HG02759 (cell line): ENCODE measurements around the gene FABP2.
A peak's percentile ranks its signal among the peaks of the same experiment; 100 is the strongest.
"Not testable (repeated sequence)": the region's sequence is repeated elsewhere in the genome, so short reads cannot be mapped to it uniquely, and the experiment has no call there.

Experiments
- ATAC-seq: cut with Tn5 transposase; IDR thresholded peaks from one replicate; pipeline ENCODE4 v1.9.1; 2021; ENCODE audit warnings: mild to moderate bottlenecking, moderate library complexity; ENCODE audit not compliant: unreplicated experiment

FABP2 gene

DNA sequence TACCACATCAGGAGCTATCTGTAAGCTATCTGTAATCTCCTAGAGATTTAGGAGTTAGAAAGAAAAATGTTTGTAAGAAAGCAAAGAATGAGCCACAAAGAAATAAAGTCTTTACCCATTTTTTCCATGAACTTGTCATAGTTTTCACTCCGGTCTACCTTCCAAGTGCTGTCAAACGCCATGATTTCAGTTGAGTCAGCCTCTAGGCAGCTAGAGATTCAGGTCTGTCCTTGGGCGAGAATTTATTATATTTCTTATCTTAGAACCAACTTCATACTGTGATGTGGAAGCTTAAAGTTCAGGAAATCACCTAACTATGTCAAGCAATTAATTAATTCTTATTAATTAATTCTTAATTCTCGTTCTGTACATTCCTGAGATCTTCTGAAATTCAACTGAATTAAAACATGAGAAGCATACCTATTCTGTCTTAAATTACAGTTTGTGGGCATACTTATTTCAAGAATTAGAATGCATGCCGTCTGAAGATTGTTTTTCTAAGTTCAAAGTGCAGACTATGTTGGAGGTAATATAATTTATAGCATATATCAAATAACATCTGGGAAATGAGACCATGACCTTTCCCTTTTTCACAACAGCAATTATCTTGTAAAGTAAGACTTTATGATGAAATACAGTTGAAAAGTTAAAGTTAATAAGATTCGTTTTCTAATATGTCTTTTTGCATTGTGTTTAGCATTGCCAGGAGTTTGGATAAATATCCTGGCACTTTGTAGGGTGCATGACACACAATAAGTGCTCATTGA, at the start of gene FABP2:
Gene FABP2, minus strand, starts transcription at position 218 of the 767 bp plus-strand sequence. Its CDS starts 36 bp downstream, at position 182.
- no peak for ATAC-seq

DNA sequence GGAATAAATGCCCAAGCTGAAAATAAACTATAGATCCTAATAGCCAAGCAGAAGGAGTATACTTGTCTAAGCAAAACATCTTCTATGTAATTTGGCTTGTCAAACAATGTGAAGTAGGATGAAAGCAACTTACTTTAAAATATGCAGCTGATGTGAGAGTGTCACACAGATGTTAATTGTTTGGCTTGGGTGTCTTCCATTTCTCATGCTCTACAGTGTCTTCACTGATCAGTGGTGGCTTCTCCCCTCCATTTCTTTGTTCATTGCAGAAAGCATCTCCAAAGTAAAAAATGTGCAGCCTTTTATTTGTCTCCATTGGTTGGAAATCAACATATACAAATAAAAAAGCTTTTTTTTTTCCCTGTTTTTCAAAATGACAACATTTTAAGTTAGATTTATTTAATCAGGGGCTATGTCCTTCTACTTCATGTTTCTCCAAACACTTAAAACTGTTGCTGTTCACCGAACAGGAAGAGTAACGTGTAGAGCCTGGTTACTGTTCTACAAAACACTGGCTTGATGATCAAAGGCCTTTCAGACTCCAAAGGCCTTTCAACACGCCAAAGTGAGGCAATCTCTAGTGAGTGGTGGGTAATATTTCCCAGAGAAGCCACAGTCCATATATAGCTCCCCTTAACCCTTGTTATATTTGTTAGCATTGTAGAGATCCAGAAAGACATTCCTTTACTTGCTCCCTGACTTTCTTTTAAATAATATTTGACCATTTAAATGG, 49.2 kb upstream of the FABP2 start:
- not testable (repeated sequence) for ATAC-seq

DNA sequence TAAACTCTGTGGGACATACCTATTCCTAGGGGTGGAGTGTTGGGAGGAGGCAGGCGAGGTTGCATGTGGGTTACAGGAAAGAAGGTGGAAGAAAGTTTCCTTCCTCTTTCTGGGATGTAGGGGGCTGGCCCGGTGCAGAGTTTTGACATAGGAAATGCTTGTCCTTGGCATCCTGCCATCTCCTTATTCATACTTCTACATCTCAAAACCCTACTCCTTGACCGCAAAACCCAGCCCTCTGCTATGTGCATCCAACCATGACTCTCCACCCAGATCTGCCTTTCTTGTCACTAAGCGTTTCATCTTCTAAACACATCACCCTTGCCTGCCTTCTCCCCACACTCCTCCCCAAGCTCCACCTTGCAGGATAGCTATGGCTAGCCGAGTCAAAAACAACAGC, 48.5 kb upstream of the FABP2 start:
- ATAC-seq: peak; percentile 97

DNA sequence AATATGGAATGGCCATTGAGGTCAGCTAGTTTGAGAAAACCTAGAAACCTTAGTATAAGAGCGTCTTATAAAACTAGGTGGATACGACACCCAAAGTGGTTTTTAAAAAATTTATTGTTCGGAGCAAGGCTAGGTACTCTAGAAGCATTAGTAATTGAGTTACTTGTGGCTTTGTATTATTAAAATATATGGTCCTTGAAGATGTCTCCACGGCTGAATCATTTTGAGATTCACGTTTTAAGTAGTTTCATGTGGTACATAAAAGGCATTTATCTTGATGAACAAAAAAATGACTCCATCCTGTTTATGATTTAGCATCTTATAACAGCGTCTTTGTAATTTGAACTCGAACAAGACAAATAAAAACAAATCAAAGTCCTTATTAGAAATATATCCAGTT, 44.9 kb upstream of the FABP2 start:
- not testable (repeated sequence) for ATAC-seq

DNA sequence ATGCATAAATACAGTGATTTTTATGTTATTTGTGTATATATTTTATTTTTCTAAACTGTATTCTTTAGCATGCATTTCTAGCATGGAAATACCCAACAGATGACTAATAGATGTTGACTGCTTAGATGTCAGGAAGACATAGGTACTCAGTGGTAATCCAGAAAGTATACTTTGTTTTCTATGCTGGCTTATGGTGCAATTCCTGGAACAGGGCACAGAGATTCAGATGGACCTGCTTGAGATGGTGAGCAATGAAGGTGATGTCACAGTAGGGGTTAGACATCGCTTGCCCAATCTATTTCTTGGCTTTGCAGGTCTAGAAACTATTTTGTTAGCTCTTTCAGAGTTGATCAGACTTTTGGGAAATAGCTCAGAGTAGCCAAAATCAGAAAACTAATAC, 42.3 kb upstream of the FABP2 start:
- ATAC-seq: not testable (repeated sequence)

DNA sequence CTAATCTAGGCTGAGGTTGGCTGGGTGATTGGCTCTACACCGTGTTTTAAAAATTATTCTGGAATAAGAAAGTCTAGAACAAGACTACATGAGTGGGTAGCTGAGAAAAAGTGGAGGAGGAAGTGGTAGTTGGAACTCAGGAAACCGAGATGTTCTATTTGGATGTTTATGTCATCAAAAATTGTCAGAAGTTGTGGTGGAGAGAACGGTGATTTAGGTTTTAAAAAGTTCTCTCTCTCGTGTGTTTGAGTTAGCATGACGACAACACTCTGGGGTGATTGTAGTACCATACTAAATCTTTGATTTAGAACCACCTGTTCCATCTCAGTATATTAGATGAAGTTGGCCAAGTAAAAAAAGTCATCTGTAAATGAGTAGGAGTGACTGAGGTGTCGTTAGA, 41.4 kb upstream of the FABP2 start:
- ATAC-seq: not testable (repeated sequence)

DNA sequence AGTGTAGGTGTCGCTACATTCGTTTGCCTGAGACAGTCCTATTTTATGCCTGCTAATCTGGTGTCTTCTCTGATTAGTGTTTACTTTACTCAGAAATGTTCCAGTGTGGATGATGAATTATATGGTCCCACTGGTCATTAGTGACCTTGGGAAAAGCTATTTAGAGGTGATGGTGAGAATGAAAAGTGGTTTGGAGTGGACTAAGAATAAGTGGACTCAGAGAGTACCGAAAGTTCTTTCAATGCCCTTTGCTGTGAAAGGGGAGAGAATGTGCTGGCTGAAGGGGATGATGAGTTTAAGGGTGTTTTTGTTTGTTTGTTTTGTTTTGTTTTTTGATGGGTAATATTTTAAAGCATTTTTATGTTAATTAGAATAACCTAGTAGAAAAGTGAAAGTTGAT, 40.5 kb upstream of the FABP2 start:
- ATAC-seq: not testable (repeated sequence)

DNA sequence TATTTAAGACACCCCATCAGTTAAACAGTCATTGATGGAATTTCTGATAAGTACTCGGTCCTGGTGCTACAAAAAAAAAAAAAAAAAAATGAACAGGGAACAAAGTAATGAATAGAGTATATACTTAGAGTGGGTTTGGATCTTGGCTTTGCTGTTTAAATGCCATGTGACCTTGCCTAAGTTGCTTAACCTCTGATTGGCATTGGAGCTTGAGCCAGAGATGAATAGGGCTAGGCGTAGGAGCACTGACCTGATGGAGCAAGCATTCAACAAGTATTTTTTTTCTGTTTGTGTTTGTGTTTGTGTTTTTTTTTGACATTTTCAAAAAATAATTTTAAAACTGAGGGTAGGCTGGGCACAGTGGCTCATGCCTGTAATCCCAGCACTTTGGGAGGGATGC, 37.9 kb upstream of the FABP2 start:
- ATAC-seq: not testable (repeated sequence)

DNA sequence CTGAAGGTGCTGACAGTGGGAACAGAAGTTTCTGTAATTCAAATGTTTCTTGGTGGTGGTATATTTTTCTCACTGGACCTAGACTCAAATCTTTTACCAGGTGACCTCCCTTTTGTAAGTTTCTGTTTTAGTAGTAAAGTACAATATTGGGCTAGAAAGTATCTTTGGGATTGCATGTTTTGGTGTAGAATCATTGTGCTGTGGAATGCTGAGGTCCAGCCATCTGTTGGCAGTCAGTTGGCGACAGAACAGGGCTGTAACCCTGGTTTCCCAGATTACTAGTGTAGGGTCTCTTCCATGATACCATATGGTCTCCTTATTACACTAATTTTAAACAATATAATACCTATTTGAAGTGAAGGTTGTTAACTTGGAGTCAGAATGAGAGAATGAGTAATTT, 34.9 kb upstream of the FABP2 start:
- ATAC-seq: not testable (repeated sequence)

DNA sequence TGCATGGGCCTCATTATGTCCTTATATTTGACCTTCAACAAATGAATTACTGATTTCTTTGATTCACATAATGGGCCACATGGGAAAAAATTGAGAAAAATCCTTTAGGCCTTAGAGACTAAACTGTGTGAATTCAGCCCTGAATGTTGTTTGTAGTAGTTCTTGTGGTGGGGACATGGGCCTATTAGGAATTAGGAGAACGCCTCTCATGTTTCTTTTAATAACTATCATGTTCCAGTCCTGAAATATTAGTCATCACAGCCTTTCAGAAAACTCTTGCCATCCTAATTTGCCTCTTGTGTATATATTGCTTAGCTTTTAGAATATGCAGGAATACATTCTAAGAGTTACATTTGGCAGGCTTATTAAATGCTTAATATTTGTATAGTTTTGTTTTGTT, 34.1 kb upstream of the FABP2 start:
- not testable (repeated sequence) for ATAC-seq

DNA sequence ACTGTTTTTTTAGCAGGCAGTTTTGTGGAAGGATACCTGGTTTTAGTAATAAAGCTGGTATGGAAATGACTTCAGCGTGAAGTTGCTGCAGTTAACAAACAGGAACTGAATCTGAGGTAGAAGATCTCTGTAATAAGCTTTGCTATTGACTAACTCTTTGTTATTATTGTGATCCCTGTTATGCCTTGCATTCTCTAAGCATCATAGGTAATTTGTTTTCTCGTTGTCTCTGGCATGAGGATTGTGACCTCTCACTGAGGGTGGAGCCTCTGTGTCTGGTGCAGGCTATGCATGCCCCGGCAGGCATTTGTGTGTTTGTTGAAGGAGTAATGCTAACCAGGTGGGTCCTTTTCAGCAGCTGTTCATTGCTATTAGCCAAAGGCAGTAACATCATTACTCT, 31.4 kb upstream of the FABP2 start:
- not testable (repeated sequence) for ATAC-seq

DNA sequence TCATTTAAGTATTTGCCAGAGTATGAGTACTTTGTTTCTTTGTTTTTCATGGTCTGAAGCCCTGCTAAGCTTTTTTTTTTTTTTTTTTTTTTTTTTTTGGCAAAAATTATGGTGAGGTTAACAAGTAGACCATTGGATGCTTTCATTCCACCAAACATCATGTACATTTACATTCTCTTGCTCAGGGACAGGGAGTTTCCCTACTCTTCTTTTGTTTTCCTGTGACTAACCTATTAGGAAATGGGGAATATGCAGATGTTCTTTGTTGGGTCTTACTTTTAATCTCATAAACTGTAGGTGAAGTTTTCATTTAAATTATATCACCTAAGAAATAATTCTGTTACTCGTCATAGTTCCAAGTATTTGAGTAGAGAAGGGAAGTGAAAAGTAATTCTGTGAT, 26.2 kb upstream of the FABP2 start:
- not testable (repeated sequence) for ATAC-seq

DNA sequence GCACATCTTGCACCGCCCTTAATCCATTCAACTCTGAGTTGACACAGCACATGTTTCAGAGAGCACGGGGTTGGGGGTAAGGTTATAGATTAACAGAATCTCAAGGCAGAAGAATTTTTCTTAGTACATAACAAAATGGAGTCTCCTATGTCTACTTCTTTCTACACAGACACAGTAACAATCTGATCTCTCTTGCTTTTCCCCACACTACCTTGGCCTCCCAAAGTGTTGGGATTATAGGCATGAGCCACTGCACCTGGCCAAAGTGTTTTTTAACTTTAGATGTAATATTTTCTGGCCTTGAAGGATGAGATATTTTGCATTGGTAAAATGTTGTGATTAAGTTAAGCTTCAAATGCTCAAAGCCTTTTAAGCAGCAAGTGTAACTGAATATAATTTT, 21.4 kb upstream of the FABP2 start:
- not testable (repeated sequence) for ATAC-seq

DNA sequence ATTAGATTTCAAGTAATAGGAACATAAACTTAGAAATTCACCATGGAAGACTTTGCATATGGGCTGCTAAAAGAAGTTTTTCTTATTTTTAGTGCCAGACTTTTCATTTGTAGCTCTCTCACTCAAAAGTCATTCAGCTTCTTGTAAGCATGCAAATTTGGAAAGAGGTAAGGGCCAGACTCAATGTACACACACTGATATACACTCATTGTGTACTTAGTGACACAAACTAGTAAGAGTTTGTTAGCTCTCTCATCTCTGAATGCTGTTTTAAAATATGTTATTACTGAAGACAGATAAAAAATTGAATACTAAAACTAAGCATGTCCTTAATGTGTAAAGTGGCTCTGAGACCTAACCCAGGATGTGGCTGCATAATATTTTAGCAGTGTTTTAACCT, 18.0 kb upstream of the FABP2 start:
- not testable (repeated sequence) for ATAC-seq

DNA sequence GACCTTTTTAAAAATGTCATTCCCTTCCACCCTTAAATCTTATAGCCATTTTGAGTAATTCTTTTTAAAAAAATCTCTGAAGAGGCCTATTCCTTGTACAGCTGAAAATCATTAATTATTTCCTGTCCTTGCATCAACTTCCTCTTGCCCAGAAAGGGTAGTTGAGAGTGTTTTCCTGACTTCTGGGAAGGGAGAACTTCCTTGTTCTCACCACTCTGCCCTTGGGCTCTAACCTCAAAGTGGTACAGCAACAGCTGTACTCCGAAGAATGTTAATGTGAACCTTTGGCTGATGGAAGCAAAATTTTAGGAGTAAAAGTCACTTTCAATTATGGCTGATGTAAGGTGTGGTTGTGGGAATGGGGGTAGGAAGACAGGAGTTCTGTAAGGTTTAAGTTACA, 15.1 kb upstream of the FABP2 start:
- ATAC-seq: no peak

DNA sequence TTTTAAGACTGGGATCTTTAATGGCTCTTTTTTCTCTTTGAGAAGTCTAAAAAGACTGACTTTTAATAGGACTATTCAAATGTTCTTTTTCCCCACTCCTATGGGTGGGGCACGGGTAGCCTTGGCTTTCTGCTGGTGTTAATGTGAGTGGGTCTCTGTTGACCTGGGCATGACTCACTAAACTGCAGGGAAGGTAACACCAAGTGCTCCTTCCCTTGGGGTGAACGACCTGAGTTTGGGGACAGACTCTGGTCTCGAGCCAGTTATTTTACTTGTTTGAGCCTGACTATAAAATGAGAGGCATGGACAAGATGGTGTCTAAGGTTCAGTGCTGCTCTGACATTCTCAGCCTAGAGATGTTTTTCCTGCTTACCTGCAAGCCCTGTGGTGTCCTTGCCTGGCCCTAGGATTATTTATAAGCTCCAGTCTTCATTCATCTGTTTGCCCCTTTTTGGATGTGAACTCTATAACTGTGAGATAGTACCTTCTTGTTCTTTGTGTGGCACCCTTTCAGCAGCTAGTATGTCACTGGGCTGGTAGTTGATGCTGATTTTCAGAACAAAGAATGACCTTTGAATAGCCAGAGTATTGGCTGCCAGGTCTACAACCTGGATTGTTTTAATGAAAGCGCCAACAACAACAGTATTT, 14.5 kb upstream of the FABP2 start:
- not testable (repeated sequence) for ATAC-seq

DNA sequence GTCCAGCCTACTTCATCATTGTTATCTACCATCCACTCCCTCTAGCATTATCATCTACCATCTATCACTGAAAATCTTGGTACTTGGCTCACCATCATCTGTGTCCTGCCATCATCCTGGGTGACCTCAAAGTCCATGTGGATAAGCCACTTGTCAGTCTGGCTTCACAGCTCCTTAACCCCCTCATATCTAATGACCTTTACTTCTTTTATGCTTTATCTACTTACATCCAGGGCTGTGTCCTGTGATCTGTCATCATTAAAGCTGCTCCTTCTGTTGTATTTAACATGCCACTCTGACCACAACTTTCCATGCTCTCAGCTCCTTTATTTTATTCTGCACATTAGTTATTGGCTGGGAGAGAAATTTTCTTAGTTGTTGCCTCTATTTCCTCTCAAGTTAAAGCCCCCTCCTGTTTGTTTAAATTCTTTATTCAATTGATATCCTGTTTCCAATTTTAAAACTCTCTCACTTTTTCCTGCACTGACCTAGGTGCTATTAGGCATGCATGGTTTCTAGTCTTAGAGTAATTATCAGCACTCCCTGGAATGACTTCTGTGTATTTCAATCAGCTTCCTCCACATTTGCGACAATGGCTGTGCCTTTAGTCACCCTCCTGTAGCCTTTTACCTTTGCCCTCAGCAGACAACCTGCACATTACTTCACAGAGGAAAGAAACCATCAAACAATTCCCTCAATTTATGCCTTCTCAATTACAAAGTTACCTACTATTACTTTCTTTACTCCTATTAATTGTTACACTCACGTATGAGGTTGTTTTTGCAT, 8.1 kb upstream of the FABP2 start:
- ATAC-seq: no peak

DNA sequence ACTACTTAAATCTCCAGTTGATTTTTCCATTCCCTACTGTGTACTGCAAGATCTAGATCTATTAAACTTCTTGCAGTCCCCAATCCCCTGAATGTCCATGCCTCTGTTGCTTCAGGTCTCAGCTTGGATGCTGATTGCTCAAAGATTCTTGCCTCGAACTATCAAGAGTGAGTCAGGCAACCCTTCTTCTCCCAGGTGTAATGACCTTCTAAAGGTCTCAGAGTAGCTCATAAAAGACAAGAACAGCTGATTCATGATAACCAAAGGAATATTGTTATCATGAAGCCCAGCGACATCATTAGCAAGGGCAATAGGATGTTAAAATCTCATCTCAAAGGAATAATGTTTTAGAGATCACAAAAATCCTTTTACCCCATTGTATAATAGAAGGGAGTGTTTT, 6.8 kb upstream of the FABP2 start:
- no peak for ATAC-seq

DNA sequence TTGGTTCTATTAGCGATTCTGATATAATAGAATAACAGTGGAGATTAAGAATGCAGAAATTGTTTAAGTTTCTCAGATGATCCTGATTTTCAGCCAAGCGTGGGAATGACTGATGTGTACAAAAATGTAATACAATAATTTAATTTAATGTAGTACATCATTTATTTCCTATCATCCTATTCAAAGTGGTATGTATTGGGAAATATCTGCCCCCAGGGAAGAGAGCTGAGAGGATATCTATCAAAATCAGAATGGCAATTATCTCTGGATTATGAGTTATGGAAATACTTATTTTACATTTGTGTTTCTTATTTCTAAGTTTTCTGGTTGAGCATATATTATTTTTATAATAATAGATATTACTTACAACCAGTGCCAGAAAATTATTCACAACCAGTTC, 3.9 kb downstream of the FABP2 start:
- no peak for ATAC-seq

DNA sequence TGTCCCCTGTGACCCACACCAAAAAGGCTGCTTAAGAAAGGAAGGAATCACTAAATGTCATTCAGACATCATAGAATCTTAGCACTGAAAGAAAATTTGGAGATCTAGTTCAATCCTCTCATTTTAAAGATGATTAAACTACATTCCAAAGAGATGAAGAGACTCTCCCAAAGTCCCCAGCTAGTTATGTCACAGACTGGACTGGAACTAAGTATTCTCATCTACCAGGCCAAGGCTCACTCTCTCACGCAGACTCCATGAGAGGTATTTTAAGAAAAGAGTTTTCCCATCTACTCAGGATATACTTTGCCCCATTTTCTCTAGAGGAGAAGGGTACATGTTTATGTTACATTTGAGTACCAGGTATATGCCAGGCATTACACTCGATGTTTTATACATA, 6.9 kb downstream of the FABP2 start:
- no peak for ATAC-seq

DNA sequence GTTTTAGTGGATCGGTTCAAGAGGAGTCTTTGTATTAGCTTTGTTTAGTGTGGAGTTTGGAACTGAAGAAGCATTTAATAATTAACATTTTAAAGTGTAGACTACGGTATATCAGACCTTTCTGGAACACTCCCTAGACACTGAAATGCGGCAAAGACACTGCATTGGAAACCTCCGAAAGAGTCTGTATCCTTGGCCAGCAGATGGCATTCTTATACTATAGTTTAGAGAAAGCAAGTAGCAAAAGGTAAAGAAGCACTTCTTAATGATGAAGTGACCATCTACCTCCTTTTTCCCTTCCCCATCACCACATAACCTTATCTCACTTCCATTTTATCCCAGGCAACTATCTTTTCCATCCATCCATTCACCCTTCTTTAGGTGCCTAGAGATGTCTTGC, 7.6 kb downstream of the FABP2 start:
- ATAC-seq: peak; percentile 73
